Measurements from ENCODE around the gene XPO6. TPM values are rescaled to one million over a fixed set of nuclear protein-coding genes. Genes with fewer than 3 reads are reported as not detected.

XPO6 gene
- total RNA-seq, 1 experiment from 2014 or later, result 112 TPM

DNA sequence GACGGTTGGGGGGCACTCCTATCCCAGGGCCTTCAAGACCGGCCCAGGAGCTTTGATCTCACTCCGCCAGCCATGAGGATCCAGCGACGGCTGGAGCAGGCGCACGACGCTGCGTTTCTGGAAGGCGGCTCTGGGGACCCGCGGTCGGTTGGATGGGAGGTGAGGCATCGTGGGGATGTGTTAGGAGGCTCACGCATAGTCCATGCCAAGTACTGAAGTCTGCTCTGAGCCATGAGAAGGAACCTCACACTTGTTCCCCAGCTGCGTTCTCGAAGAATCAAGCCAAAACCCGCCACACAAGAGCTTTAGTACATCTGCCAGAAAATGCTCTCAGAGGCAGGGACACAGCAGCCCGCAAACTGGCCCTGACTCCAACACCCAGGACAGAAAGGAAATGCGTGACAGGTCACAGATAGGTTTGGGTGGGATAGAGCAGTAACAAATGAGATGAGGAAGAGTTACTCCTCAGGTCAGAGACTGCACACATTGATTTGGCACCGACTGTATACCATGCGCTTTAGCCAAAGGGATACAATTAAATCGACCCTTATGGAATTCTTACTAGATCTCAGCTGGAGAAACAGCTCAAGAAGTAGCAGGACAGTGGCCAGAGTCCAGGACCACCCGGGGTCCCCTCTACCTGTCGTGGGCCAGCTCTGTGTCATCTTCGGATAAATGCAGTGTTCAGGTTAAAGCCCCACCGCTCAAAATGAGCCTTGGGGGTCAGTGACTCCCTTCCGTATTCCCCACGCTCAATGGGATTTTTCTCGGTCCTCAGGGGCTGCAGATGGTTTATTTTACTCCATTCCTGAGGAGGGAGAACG lies 141.6 kb downstream of the XPO6 start:
- BruUV-seq (replicated peaks), result no TSS peak
- TF ChIP-seq, protein P1, sequence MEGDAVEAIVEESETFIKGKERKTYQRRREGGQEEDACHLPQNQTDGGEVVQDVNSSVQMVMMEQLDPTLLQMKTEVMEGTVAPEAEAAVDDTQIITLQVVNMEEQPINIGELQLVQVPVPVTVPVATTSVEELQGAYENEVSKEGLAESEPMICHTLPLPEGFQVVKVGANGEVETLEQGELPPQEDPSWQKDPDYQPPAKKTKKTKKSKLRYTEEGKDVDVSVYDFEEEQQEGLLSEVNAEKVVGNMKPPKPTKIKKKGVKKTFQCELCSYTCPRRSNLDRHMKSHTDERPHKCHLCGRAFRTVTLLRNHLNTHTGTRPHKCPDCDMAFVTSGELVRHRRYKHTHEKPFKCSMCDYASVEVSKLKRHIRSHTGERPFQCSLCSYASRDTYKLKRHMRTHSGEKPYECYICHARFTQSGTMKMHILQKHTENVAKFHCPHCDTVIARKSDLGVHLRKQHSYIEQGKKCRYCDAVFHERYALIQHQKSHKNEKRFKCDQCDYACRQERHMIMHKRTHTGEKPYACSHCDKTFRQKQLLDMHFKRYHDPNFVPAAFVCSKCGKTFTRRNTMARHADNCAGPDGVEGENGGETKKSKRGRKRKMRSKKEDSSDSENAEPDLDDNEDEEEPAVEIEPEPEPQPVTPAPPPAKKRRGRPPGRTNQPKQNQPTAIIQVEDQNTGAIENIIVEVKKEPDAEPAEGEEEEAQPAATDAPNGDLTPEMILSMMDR (IDR thresholded peaks at IDR 0.05; ENCODE audit: insufficient read depth in 1 of 2, low read depth in 1 of 2, low read length in 1 of 2, severe bottlenecking in 1 of 2, unreplicated experiment in 1 of 2), result no peak
- Mint-ChIP-seq H3K36me3 (ENCODE audit: insufficient read depth, unreplicated experiment) (no peaks in the 10 kb centered on the region), H3K27me3 (ENCODE audit: insufficient read depth, unreplicated experiment) (peaks cover 6% of the 10 kb centered on the region), H3K27ac (ENCODE audit: unreplicated experiment) (no peak overlapping the region), H3K4me1 (ENCODE audit: low read depth, unreplicated experiment) (no peaks in the 10 kb centered on the region), H3K9me3 (ENCODE audit: unreplicated experiment) (no peaks in the 10 kb centered on the region), H3K4me3 (ENCODE audit: unreplicated experiment) (no peak overlapping the region)
- Histone ChIP-seq H3K4me1 (no peaks in the 10 kb centered on the region), H3K36me3 (ENCODE audit: control insufficient read depth, insufficient read depth, low read length) (no peaks in the 10 kb centered on the region), H3K27me3 (replicated peaks; ENCODE audit: control insufficient read depth, insufficient read depth, low read length) (no peaks in the 10 kb centered on the region), H3K9me3 (no peaks in the 10 kb centered on the region), H3K4me3 (ENCODE audit: low read depth, low read length) (no peak overlapping the region)
- ChIA-PET POLR2A (no interaction called here), CTCF (interaction anchor here (1.0 to 1.8 kb wide), 4 partner anchors 97 to 431 kb away, joined by 3 to 23 read pairs (median 8); no protein-coding TSS in a partner anchor)
- intact Hi-C loops (cut with micrococcal nuclease; ENCODE audit: unreplicated experiment), result loop anchor here (1.0 kb wide), 2 partner anchors 98 to 430 kb away; no protein-coding TSS in a partner anchor
- DNase-seq, result no peak

GRCh38 chr16:28068976-28069375 lies 142.8 kb downstream of the XPO6 start:
- Mint-ChIP-seq H3K9me3 (ENCODE audit: unreplicated experiment) (no peaks in the 10 kb centered on the region), H3K36me3 (ENCODE audit: insufficient read depth, unreplicated experiment) (no peaks in the 10 kb centered on the region), H3K4me3 (ENCODE audit: unreplicated experiment) (no peak overlapping the region), H3K27ac (ENCODE audit: unreplicated experiment) (no peak overlapping the region), H3K27me3 (ENCODE audit: insufficient read depth, unreplicated experiment) (peaks cover 12% of the 10 kb centered on the region), H3K4me1 (ENCODE audit: low read depth, unreplicated experiment) (no peaks in the 10 kb centered on the region)
- BruUV-seq (replicated peaks), result no TSS peak
- H3K4me1 ChIP-seq, result no peaks in the 10 kb centered on the region
- CTCF ChIA-PET, result no interaction called here
- intact Hi-C loops (cut with micrococcal nuclease; ENCODE audit: unreplicated experiment), result no loop called here
- H3K27me3 ChIP-seq (replicated peaks; ENCODE audit: control insufficient read depth, insufficient read depth, low read length), result no peaks in the 10 kb centered on the region
- no peaks in the 10 kb centered on the region for H3K9me3 ChIP-seq
- POLR2A ChIA-PET, result no interaction called here
- no peak overlapping the region for H3K4me3 ChIP-seq (ENCODE audit: low read depth, low read length)
- TF ChIP-seq, protein P1 (IDR thresholded peaks at IDR 0.05; ENCODE audit: insufficient read depth in 1 of 2, low read depth in 1 of 2, low read length in 1 of 2, severe bottlenecking in 1 of 2, unreplicated experiment in 1 of 2), result no peak
- H3K36me3 ChIP-seq (ENCODE audit: control insufficient read depth, insufficient read depth, low read length), result no peaks in the 10 kb centered on the region
- DNase-seq, result no peak

GRCh38 chr16:28067604-28068379 lies 144.0 kb downstream of the XPO6 start:
- no TSS peak for BruUV-seq (replicated peaks)

More at GRCh38 chr16:28067604-28068379, 144.0 kb downstream of the XPO6 start:
- H3K36me3 Mint-ChIP-seq (ENCODE audit: insufficient read depth, unreplicated experiment), result no peaks in the 10 kb centered on the region
- Histone ChIP-seq H3K36me3 (ENCODE audit: control insufficient read depth, insufficient read depth, low read length) (no peaks in the 10 kb centered on the region), H3K27me3 (replicated peaks; ENCODE audit: control insufficient read depth, insufficient read depth, low read length) (no peaks in the 10 kb centered on the region), H3K4me1 (no peaks in the 10 kb centered on the region), H3K4me3 (ENCODE audit: low read depth, low read length) (no peak overlapping the region), H3K9me3 (no peaks in the 10 kb centered on the region)
- H3K27ac Mint-ChIP-seq (ENCODE audit: unreplicated experiment), result no peak overlapping the region
- TF ChIP-seq, protein P1 (IDR thresholded peaks at IDR 0.05; ENCODE audit: insufficient read depth in 1 of 2, low read depth in 1 of 2, low read length in 1 of 2, severe bottlenecking in 1 of 2, unreplicated experiment in 1 of 2), result no peak
- no peak for DNase-seq
- H3K4me3 Mint-ChIP-seq (ENCODE audit: unreplicated experiment), result no peak overlapping the region
- CTCF ChIA-PET, result no interaction called here
- no peaks in the 10 kb centered on the region for H3K4me1 Mint-ChIP-seq (ENCODE audit: low read depth, unreplicated experiment)
- POLR2A ChIA-PET, result no interaction called here
- H3K27me3 Mint-ChIP-seq (ENCODE audit: insufficient read depth, unreplicated experiment), result peaks cover 12% of the 10 kb centered on the region
- intact Hi-C loops (cut with micrococcal nuclease; ENCODE audit: unreplicated experiment), result no loop called here
- no peaks in the 10 kb centered on the region for H3K9me3 Mint-ChIP-seq (ENCODE audit: unreplicated experiment)

Measured in Caco-2 (cell line).